Epithelial cell of esophagus (primary cell): ENCODE measurements around the gene ZNF367.

ENCODE experiments used
- DNase-seq: peaks from one replicate; pipeline ENCODE4 v3.0.0; 2010; ENCODE audit warnings: low read depth
- H3K4me3 ChIP-seq: 2 replicates; pipeline ENCODE4 v1.5.1; 2011; ENCODE audit warnings: mild to moderate bottlenecking, low read length, control low read depth
- TF ChIP-seq, protein P1 (sequence below): IDR thresholded peaks from 2 replicates; pipeline ENCODE4 v1.5.1; 2011; ENCODE audit warnings: low read depth, mild to moderate bottlenecking, low read length, control low read depth, inconsistent platforms; ENCODE audit not compliant: insufficient read depth; ENCODE audit errors: missing control alignments

Gene ZNF367

GRCh38 chr9:96459268-96460007 lies 41.3 kb upstream of the ZNF367 start:
- no peak overlapping the region for H3K4me3 ChIP-seq
- TF ChIP-seq, protein P1, sequence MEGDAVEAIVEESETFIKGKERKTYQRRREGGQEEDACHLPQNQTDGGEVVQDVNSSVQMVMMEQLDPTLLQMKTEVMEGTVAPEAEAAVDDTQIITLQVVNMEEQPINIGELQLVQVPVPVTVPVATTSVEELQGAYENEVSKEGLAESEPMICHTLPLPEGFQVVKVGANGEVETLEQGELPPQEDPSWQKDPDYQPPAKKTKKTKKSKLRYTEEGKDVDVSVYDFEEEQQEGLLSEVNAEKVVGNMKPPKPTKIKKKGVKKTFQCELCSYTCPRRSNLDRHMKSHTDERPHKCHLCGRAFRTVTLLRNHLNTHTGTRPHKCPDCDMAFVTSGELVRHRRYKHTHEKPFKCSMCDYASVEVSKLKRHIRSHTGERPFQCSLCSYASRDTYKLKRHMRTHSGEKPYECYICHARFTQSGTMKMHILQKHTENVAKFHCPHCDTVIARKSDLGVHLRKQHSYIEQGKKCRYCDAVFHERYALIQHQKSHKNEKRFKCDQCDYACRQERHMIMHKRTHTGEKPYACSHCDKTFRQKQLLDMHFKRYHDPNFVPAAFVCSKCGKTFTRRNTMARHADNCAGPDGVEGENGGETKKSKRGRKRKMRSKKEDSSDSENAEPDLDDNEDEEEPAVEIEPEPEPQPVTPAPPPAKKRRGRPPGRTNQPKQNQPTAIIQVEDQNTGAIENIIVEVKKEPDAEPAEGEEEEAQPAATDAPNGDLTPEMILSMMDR, result no peak
- no peak for DNase-seq

DNA sequence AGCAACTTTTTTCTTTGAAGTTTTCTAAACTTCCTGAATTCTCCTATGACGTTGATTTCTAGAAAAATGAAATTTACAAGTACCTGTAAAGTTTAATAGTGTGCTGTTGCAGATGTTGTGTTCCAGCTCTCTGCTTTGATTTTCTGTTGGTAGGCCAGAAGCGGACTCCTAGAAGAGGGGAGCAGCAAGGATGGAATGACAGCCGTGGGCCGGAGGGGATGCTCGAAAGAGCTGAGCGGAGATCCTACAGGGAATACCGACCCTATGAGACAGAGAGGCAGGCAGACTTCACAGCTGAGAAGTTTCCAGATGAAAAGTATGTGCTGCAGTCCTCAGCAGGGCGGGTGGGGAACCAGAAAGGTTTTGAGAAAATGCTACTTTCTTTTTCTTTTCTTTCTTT lies 40.1 kb upstream of the ZNF367 start:
- no peak for DNase-seq
- TF ChIP-seq, protein P1, result no peak
- no peak overlapping the region for H3K4me3 ChIP-seq

DNA sequence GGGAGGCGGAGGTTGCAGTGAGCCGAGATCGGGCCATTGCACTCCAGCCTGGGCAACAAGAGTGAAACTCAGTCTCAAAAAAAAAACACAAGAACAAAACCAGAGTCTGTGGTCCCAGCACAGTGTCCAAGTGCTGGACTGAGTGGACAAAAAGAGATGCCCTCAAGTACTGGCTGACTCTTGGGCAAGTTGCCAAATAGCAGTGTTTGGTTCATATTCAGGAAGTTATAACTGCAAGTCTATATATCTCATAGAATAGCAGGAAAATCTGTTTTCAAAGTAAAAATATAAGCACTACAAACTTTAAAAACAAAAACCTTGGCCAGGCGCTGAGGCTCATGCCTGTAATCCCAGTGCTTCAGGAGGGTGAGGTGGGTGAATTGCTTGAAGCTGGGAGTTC lies 39.1 kb upstream of the ZNF367 start:
- DNase-seq, result no peak
- H3K4me3 ChIP-seq, result no peak overlapping the region
- TF ChIP-seq, protein P1, result no peak

DNA sequence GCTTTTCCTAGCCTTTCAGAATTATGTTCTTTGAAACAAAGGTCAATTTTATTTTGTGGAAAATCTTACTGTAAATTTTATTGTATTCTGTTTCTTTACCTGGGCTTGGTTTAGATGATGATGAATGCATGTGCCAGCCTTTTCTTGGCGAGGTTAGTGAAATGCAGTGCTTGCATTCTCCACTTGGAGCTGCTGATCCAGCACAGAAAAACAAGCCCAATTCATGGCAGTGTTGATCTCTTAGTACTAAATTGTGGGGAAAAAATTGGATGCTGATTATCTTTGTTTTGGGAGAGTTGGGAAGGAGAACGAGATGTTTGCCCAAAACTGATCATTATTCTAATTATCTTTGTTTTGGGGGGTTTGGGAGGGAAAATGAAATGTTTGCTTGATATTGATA lies 35.5 kb upstream of the ZNF367 start:
- peak; percentile 55 for DNase-seq
- no peak overlapping the region for H3K4me3 ChIP-seq
- TF ChIP-seq, protein P1, result peak; percentile 73

DNA sequence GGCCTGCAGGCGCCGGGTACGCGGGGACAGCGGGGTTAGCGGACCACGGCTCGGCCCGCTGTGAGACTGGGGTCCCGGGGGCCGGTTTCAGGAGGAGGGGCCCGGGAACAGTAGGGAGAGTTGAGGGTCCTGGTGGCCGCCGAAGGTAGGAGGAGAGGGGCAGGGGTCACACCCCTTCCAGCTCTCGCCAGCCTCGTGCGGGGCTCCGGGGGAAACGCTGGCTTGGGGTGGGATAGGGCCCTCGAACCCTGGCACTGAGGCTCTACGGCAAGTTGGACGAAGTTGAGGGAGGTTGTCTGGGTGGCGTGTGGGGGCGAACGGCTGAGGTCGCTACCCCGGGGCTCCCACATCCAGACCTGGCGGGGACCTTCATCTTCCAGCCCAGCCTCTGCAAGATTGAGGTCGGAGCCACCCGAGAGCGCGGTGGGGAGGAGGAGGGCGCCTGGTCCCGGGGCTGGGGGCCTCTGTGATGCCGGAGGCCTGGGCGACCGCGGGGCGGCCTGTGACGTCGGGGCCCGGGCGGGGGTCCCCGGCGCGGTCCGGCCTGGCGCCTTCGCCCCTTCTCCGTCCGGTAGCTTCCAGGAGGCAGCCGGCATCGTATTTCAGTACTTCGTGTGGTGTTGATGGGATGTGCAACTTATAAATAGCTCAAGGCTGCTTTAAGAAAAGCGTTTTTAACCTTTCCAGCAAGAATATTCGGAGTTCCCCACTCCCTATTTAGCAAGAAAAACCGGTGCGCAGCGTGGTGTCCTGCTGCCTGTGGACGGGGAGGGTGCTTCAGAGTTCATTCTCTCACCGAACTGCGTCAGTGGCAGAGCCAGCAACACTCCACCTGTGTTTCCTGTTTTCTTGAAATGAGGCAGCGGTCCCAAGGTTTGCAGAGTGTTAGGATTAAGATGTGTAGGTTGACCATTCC lies 32.7 kb upstream of the ZNF367 start:
- TF ChIP-seq, protein P1, result no peak
- peak; percentile 34 for DNase-seq
- H3K4me3 ChIP-seq, result peak overlapping the region; percentile 60

- peak within 1 kb of the TSS; percentile 60 for H3K4me3 ChIP-seq
- TF ChIP-seq, protein P1, result no peak
- DNase-seq, result peak; percentile 96
Measured at GRCh38 chr9:96449845-96450612, 31.9 kb upstream of the ZNF367 start, which contains the start of gene HABP4. HABP4 (plus strand) TSS chr9:96450169; CDS start chr9:96450280, 111 bp downstream.
